ENCODE measurements around the gene KLK14.

Gene KLK14

GRCh38 chr19:51084505-51084904 lies 1.8 kb upstream of the KLK14 start:
- DNase-seq = no peak

GRCh38 chr19:51083783-51084182 lies 1.1 kb upstream of the KLK14 start:
- DNase-seq = no peak

GRCh38 chr19:51083181-51083580 lies 494 bp upstream of the KLK14 start:
- no peak for DNase-seq

- DNase-seq = no peak
Observed at GRCh38 chr19:51081476-51081875, 1.2 kb downstream of the KLK14 start.

- no peak for DNase-seq
Observed at GRCh38 chr19:51079481-51080110, 3.1 kb downstream of the KLK14 start.

GRCh38 chr19:51078731-51079130 lies 4.0 kb downstream of the KLK14 start:
- no peak for DNase-seq

- DNase-seq = no peak
Observed at GRCh38 chr19:51078104-51078503, 4.6 kb downstream of the KLK14 start.

- DNase-seq = no peak
Observed at GRCh38 chr19:51076631-51077213, 6.0 kb downstream of the KLK14 start.

GRCh38 chr19:51075998-51076397 lies 6.7 kb downstream of the KLK14 start:
- no peak for DNase-seq

GRCh38 chr19:51071095-51071405 lies 11.6 kb downstream of the KLK14 start:
- DNase-seq = no peak

GRCh38 chr19:51070334-51071094 lies 12.2 kb downstream of the KLK14 start:
- DNase-seq = no peak

- no peak for DNase-seq
Observed at GRCh38 chr19:51066393-51067186, 16.1 kb downstream of the KLK14 start.

- no peak for DNase-seq
Observed at GRCh38 chr19:51065221-51065960, 17.3 kb downstream of the KLK14 start.

- DNase-seq = no peak
Observed at GRCh38 chr19:51064534-51065220, 18.0 kb downstream of the KLK14 start, which contains the start of gene KLK13. KLK13 (minus strand) TSS chr19:51065092; CDS start chr19:51065067, 25 bp downstream.

GRCh38 chr19:51063664-51064063 lies 19.0 kb downstream of the KLK14 start:
- DNase-seq = no peak

- no peak for DNase-seq
Observed at GRCh38 chr19:51060973-51061372, 21.7 kb downstream of the KLK14 start.

GRCh38 chr19:51060336-51060735 lies 22.4 kb downstream of the KLK14 start:
- DNase-seq = no peak

GRCh38 chr19:51059715-51060114 lies 23.0 kb downstream of the KLK14 start:
- no peak for DNase-seq

- no peak for DNase-seq
Observed at GRCh38 chr19:51055866-51056265, 26.8 kb downstream of the KLK14 start.

GRCh38 chr19:51047031-51047335 lies 35.7 kb downstream of the KLK14 start:
- DNase-seq = no peak

GRCh38 chr19:51044327-51044726 lies 38.4 kb downstream of the KLK14 start:
- DNase-seq = no peak

- no peak for DNase-seq
Observed at GRCh38 chr19:51043497-51043896, 39.2 kb downstream of the KLK14 start.

Measured in right hindlimb (tissue), 1 donor.